ENCODE results near the gene PCMTD2. TPM values are rescaled to one million over a fixed set of nuclear protein-coding genes. Genes with fewer than 3 reads are reported as not detected.
"Not testable (repeated sequence)": the region's sequence is repeated elsewhere in the genome, so short reads cannot be mapped to it uniquely, and the experiment has no call there.

Gene PCMTD2
- total RNA-seq, 2 donors from 2014 or later = 55.9 to 113 TPM

DNA sequence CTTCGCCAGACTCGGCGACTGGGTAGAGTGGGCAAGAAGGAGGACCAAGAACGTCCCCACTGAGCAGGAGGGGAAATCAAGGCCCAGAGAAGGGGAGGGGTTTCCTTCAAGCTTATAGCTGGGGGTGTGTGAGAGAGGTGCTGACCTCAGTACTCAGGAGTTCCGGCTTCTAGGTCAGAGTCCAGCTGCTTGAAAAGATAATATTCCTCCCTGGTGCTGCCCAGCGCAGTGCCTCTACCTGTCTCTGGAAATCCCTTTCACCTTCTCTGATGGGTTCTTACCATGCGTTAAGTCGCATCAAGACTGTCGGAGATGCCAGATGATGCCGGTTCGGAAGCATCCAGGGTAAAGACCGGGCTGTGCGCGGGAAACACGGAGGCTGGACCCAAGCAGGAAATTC is 61.8 kb downstream of the PCMTD2 start:
- not testable (repeated sequence) for H3K27me3 ChIP-seq (replicated peaks; ENCODE audit: insufficient read depth); H3K27ac ChIP-seq; H3K9me3 ChIP-seq; H3K4me1 ChIP-seq (ENCODE audit: control insufficient read depth in 1 of 2, low read depth in 2 of 2); DNase-seq (ENCODE audit: low spot score); H3K4me3 ChIP-seq; H3K36me3 ChIP-seq; ATAC-seq (ENCODE audit: insufficient number of reproducible peaks, low FRiP score, low read depth)

DNA sequence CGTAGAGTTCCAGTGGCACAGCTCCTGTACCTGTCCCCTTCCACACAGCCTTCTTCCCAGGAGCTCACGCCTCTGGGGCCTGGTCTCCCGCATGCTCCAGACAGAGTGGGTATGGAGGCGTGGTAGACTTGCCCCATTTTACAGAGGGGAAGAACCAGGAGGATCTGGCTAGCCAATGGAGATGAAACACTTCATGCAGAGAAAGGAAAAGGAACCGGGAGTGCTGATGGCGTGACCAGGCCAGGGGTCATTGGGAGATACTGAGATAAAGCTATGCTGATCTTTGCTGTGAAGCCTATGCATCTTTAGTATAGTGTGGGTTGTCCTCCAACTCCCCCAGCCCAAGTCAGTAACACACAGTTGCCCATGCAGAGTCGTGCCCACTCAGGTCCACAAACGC is 62.5 kb downstream of the PCMTD2 start:
- H3K9me3 ChIP-seq; H3K27ac ChIP-seq; H3K27me3 ChIP-seq (replicated peaks; ENCODE audit: insufficient read depth); ATAC-seq (ENCODE audit: insufficient number of reproducible peaks, low FRiP score, low read depth); H3K36me3 ChIP-seq; H3K4me1 ChIP-seq (ENCODE audit: control insufficient read depth in 1 of 2, low read depth in 2 of 2); H3K4me3 ChIP-seq; DNase-seq (ENCODE audit: low spot score): not testable (repeated sequence)

DNA sequence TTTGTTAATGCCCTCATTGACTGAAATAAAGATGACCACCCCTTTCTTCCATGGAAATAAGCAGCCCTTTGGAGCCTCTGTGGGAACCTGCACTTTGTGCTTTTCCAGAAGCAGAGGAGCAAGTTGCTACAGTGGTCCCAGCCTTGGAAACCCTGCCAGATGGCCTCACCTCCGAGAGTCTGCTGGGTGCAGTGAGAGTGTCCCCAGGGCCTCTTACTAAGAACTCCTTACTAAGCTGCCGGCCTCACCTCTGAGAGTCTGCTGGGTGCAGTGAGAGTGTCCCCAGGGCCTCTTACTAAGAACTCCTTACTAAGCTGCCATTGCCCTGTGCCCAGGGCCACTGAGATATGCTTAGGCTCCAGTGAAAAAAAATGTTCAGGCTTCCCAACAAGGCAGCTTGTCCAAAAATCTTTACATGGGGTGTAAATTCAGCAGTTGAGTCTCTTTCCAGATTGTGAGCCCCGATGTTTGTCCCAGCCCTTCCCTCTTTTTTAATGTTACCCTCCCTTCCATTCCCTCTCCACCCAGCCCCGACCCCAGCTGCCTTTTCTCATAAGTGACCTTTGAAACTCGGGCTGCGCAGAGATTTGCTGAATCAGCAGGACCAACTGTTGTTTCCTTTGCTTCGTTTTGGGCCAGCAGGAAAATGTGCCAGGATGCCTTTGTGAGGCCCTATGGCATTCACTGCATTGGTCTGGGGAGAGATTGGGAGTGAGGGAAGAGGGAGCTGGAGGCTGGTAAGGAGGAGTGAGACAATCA is 66.7 kb downstream of the PCMTD2 start:
- H3K36me3 ChIP-seq; H3K4me1 ChIP-seq (ENCODE audit: control insufficient read depth in 1 of 2, low read depth in 2 of 2); H3K4me3 ChIP-seq; H3K27me3 ChIP-seq (replicated peaks; ENCODE audit: insufficient read depth); ATAC-seq (ENCODE audit: insufficient number of reproducible peaks, low FRiP score, low read depth); DNase-seq (ENCODE audit: low spot score); H3K9me3 ChIP-seq; H3K27ac ChIP-seq: not testable (repeated sequence)

Other genes starting within 250 kb of the PCMTD2 start
- gene C20orf204, start 219.6 kb upstream of the PCMTD2 start, total RNA-seq = 1 to 10 TPM in 1 of 2 donors, under 1 TPM in 1; 0.81 to 3.2 TPM
- 10 to 100 TPM in 1 of 2 donors, 1 to 10 TPM in 1; 4.2 to 15.3 TPM for gene SOX18, start 206.1 kb upstream of the PCMTD2 start, total RNA-seq
- 10 to 100 TPM; 30.1 to 48.6 TPM for gene TCEA2, start 192.6 kb upstream of the PCMTD2 start, total RNA-seq
- gene RGS19, start 176.2 kb upstream of the PCMTD2 start, total RNA-seq = 10 to 100 TPM; 20.6 to 41.2 TPM
- 1 to 10 TPM; 1.1 to 3.2 TPM for gene OPRL1, start 175.7 kb upstream of the PCMTD2 start, total RNA-seq
- gene LKAAEAR1, start 171.3 kb upstream of the PCMTD2 start, total RNA-seq = not detected
- gene NPBWR2, start 148.2 kb upstream of the PCMTD2 start, total RNA-seq = not detected
- gene MYT1, start 91.3 kb upstream of the PCMTD2 start, total RNA-seq = not detected